A549 treated with GW870086 at 1 μM for 4 hours (cell line): ENCODE data around the gene SWSAP1. TPM values are rescaled to one million over a fixed set of nuclear protein-coding genes. Genes with fewer than 3 reads are reported as not detected.

Experiments used
- total RNA-seq: library from RNA; stranded (reverse); fragments of 200-300 nt; extraction: Qiagen RNA extraction; gene quantifications from 5 replicates; pipeline ENCODE4 v1.2.3, GENCODE V29; 2022; ENCODE audit warnings: low read depth

The SWSAP1 gene
- total RNA-seq, result 1.5 to 2.2 TPM (median 2.0 TPM) in 5 replicates

GRCh38 chr19:11374433-11375142 is at the start of gene SWSAP1:
Gene SWSAP1 (plus strand): TSS chr19:11374666. CDS start chr19:11374681, 15 bp downstream.

GRCh38 chr19:11339254-11340098 is 35.0 kb upstream of the SWSAP1 start, which contains the start of gene RAB3D:
Gene RAB3D (minus strand): TSS chr19:11339657. CDS start chr19:11337399, 2,258 bp downstream.

GRCh38 chr19:11346104-11346940 is 28.1 kb upstream of the SWSAP1 start, which contains the start of the genes CCDC159 and TMEM205:
Gene CCDC159 (plus strand): TSS chr19:11346519. CDS start chr19:11346607, 88 bp downstream.
Gene TMEM205 (minus strand): TSS chr19:11346268. CDS start chr19:11345619, 649 bp downstream.

GRCh38 chr19:11355160-11356073 is 19.0 kb upstream of the SWSAP1 start, which contains the start of gene PLPPR2:
Gene PLPPR2 (plus strand): TSS chr19:11355432. CDS start chr19:11357674, 2,242 bp downstream.

GRCh38 chr19:11418549-11419506 is 44.4 kb downstream of the SWSAP1 start, which contains the start of gene RGL3:
Gene RGL3 (minus strand): TSS chr19:11419314. CDS start chr19:11419278, 36 bp downstream.

Other genes starting within 250 kb of the SWSAP1 start
- gene SPC24, start 218.9 kb upstream of the SWSAP1 start, total RNA-seq, result 15.6 to 22.5 TPM (median 21.0 TPM) in 5 replicates
- gene KANK2, start 177.1 kb upstream of the SWSAP1 start, total RNA-seq, result 38.1 to 62.3 TPM (median 57.4 TPM) in 5 replicates
- not detected in 5 replicates for gene ANGPTL8, start 135.0 kb upstream of the SWSAP1 start, total RNA-seq
- gene DOCK6, start 112.1 kb upstream of the SWSAP1 start, total RNA-seq, result 6.6 to 10.9 TPM (median 9.9 TPM) in 5 replicates
- gene TSPAN16, start 78.5 kb upstream of the SWSAP1 start, total RNA-seq, result not detected in 5 replicates
- 3.3 to 5.0 TPM (median 4.4 TPM) in 5 replicates for gene RAB3D, start 35.0 kb upstream of the SWSAP1 start, total RNA-seq
- 93.3 to 126 TPM (median 112 TPM) in 5 replicates for gene TMEM205, start 28.4 kb upstream of the SWSAP1 start, total RNA-seq
- gene CCDC159, start 28.1 kb upstream of the SWSAP1 start, total RNA-seq, result 3.1 to 4.8 TPM (median 4.0 TPM) in 5 replicates
- gene PLPPR2, start 19.2 kb upstream of the SWSAP1 start, total RNA-seq, result 7.3 to 10.9 TPM (median 9.5 TPM) in 5 replicates
- 3.1 to 6.8 TPM (median 4.0 TPM) in 5 replicates for gene EPOR, start 9.6 kb downstream of the SWSAP1 start, total RNA-seq
- gene RGL3, start 44.6 kb downstream of the SWSAP1 start, total RNA-seq, result 0.66 to 2.4 TPM (median 1.9 TPM) in 5 replicates
- gene ODAD3, start 60.5 kb downstream of the SWSAP1 start, total RNA-seq, result 0.82 to 2.4 TPM (median 1.1 TPM) in 5 replicates
- 242 to 262 TPM (median 254 TPM) in 5 replicates for gene PRKCSH, start 61.0 kb downstream of the SWSAP1 start, total RNA-seq
- 0.05 to 0.19 TPM (median 0.11 TPM) in 4 of 5 replicates, not detected in the other for gene ELAVL3, start 106.4 kb downstream of the SWSAP1 start, total RNA-seq
- 3.6 to 6.0 TPM (median 4.2 TPM) in 5 replicates for gene ZNF653, start 131.2 kb downstream of the SWSAP1 start, total RNA-seq
- 25.8 to 32.7 TPM (median 31.3 TPM) in 5 replicates for gene ECSIT, start 154.5 kb downstream of the SWSAP1 start, total RNA-seq
- 0.25 to 0.80 TPM (median 0.48 TPM) in 5 replicates for gene CNN1, start 164.2 kb downstream of the SWSAP1 start, total RNA-seq
- gene ELOF1, start 184.6 kb downstream of the SWSAP1 start, total RNA-seq, result 90.8 to 109 TPM (median 97.1 TPM) in 5 replicates
- 0.26 to 0.55 TPM (median 0.39 TPM) in 4 of 5 replicates, not detected in the other for gene ACP5, start 203.0 kb downstream of the SWSAP1 start, total RNA-seq
- gene ZNF627, start 222.8 kb downstream of the SWSAP1 start, total RNA-seq, result 2.0 to 5.0 TPM (median 3.8 TPM) in 5 replicates